Mucosa of gallbladder (tissue), 1 donor: ENCODE data around the gene SOX18. TPM values are rescaled to one million over a fixed set of nuclear protein-coding genes. Genes with fewer than 3 reads are reported as not detected.
A peak's percentile ranks its signal among the peaks of the same experiment; 100 is the strongest.

Experiments
- DNase-seq: peaks from one replicate; pipeline ENCODE4 v3.0.0-alpha.2; 2020; ENCODE audit warnings: low spot score
- total RNA-seq: library from RNA; stranded (reverse); gene quantifications from one replicate; pipeline ENCODE4 v1.2.1, GENCODE V29; 2021
- donor health status: DM: no; HTN: no; CAD: no.

The SOX18 gene
- total RNA-seq, 1 donor from 2014 or later, result 30.1 TPM

DNA sequence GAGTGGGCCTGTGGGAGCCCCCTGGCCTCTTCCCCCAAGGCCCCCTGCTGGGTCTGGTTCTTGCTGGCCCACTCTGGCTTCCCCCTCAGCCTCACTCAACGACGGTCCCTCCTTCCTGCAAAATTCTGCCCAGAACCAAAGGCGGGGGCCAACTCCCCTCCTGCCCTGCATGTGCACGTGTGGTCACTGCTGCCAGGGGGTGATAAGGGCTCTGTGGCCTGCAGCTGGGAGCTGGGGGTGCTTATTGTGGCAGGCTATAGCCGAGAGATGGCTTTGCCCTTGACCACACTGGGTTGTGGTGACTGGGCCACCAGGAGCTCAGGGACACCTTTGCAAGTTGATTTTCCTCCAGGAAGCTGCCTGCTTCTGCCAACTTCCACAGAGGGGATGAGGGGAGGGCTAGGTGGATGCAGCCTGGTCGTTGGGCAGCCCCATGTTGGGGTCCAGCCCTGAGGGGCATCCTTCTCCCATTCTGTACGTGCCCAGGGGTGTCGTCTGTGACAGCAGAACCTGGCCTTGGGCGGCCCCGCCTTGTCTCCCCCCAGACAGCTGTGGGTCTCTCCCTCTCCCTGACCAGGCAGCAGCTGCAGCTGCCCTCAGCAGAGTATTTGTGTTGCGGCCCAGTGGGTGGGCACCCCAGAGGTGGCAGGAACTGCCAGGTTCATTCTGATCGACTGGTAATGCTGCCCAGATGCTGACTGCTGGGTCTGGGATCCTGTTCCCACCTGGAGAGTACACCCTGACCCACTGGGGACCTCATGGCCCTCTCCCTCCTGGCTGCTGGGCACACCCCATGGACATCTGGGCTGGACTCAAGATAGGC lies 19.2 kb upstream of the SOX18 start:
- DNase-seq, result no peak

GRCh38 chr20:64067733-64068307 lies 18.4 kb upstream of the SOX18 start:
- DNase-seq, result no peak

GRCh38 chr20:64067005-64067632 lies 17.7 kb upstream of the SOX18 start:
- no peak for DNase-seq

- no peak for DNase-seq
Measured at GRCh38 chr20:64065974-64066343, 16.5 kb upstream of the SOX18 start.

GRCh38 chr20:64065062-64065973 lies 15.9 kb upstream of the SOX18 start:
- DNase-seq, result no peak

DNA sequence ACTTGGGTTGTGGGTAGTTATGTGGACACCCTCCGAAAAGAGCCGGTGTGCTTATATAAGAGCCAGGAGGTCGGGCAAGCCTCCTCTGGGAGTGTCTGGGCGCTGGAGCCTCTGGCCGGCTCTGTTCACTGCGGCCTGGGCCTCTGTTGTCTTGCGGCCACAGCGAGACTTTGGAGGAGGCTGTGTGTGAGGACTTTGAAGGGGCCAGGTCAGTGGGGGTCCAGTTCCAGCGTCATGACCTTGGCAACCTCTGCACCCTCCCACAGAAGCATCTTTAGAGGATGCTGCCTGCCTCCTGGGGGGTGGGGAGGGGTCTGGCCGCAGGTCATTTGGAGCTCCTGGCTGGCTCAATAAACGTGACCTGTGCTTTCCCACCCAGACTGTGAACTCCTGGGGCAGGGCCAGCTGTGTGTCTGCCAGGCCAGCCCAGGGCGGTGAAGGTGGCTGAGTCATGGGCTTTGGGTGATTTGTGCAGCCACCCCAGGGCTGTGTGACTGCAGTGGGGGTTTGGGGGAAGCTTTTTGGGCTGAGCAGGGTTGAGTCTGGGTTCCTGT lies 14.8 kb upstream of the SOX18 start:
- DNase-seq, result no peak

DNA sequence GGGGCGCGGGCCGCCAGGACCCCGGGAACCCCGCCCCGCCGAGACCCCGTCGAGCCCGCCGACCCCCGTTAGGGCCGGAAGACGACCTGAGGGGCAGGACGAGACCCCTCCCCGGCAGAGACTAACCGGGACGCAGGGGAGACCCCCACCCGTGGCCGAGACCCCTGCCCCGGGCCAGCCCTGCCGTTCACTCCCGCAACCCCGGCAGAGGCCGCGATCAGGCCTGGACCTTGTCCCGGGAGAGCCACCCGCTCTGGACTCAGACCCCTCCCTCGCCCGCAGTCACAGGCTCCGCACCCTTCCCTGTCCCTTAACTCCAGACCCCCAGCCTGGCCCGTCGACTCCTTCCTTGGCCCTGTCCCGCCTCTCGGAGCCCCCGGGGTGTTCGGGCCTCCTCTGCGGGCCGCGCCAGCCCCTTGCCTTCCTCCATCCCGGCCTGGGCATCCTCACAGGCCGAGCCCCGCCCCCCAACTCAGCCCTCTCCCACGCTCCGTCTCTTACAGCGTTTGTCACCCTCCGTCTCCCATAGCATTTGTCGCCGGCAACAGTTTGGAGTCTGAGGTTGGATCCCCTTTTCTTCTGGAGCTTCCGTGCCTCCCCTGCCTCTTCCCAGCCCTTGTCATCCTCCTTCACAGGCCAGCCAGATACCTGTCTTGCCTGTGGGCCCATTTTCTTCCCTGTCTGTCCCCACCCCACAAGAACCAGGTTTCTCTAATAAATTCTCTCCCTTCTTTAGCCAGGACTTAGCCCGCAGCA lies 14.1 kb upstream of the SOX18 start:
- DNase-seq, result no peak

DNA sequence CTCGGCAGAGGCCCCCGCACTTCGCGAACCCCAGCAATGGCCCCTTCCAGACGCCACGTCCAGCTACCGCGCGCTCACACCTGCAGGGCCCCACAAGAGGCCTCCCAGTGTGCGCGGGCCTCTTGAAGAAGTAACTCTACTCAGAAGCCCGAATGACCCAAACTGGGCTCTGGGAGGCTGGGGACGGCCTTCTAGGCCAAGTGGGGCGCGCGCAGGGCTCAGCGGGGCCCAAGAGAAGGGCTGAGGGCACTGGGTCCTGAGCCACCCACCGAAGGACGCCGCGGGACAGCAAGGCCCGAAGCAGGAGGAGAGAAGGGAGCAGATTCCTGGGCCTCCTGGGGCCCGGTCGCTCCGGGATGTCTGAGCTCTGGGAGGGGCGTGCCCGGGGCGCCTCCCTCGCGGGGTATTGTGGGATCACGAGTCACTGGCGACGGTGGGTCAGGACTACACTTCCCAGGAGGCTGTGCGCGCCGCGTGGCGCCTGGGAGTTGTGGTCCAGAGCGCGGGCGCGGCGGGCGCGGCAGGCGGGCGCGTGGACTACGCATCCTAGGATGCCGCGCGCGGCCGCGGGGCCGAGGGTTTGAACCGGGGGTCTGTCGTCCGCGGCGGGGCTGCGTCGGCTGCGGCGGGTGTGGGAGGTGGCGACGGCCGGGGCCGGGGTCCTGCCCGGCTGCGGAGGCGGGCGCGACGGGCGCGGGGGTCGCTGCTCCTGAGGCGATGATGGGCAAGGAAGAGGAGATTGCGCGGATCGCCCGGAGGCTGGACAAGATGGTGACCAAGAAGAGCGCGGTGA lies 13.4 kb upstream of the SOX18 start, which contains the start of gene TCEA2:
Gene TCEA2, plus strand, starts transcription at position 603 of the 793 bp plus-strand sequence. Its CDS starts 115 bp downstream, at position 718.
- DNase-seq, result peak; percentile 97

DNA sequence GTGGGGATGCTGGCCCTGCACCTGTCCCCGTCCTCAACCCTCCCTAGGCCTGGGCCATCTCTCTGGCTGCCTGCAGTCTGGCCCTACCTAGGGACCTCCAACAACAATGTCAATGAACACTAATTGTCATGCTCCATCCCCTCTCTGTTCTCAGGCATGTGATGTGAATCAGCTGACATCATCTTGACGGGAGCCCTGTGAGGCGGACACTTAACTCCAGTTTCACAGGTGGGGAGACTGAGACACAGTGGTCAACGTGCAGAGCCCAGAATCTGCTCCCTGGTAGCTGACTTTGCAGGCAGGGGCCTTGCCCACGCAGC lies 12.8 kb upstream of the SOX18 start:
- DNase-seq, result no peak

- DNase-seq, result no peak
Measured at GRCh38 chr20:64058536-64058935, 9.1 kb upstream of the SOX18 start.

DNA sequence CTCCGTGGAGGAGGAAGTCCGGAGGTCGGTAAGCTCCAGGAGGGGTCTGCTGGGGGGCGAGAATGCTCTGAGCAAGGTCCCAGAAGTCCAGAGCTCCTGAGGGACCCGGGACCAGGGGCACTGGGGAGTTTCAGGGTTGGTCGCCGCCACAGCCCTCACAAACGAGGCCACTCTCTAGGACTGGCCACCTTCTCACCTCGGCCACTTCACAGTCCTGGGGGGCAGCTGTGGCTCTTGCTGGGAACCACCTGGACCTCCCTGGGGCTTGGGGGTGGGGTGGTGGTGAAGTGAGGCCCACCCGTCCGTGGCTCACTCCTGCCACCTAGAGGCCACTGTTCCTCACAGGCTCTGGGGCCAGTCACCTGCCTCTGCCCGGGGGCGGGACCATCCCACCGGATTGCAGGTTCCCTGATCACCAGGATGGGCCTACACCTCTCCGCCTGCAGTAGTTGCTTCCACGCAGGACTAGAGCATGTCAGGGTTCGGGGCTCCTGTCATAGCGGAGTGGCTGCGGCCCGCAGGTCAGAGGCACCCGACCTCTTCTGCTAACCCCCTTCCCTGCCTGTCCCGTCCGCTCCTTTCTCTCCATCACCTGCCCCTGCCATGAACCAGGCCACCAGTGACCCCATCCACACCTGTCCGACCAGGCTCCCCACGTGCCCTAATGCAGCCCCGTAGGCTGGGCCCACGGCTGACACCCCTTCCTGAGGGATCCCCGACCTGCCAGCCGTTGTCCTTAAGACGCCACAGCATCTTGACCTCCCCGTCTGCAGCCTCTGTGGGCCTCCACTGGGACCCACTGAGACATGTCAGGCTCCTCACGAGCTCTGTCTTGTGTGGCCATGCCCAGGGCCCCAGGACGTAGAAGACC lies 8.4 kb upstream of the SOX18 start:
- DNase-seq, result peak; percentile 67

- DNase-seq, result no peak
Measured at GRCh38 chr20:64056889-64057627, 7.6 kb upstream of the SOX18 start.

- no peak for DNase-seq
Measured at GRCh38 chr20:64056639-64056888, 7.1 kb upstream of the SOX18 start.

GRCh38 chr20:64055893-64056638 lies 6.6 kb upstream of the SOX18 start:
- DNase-seq, result no peak

DNA sequence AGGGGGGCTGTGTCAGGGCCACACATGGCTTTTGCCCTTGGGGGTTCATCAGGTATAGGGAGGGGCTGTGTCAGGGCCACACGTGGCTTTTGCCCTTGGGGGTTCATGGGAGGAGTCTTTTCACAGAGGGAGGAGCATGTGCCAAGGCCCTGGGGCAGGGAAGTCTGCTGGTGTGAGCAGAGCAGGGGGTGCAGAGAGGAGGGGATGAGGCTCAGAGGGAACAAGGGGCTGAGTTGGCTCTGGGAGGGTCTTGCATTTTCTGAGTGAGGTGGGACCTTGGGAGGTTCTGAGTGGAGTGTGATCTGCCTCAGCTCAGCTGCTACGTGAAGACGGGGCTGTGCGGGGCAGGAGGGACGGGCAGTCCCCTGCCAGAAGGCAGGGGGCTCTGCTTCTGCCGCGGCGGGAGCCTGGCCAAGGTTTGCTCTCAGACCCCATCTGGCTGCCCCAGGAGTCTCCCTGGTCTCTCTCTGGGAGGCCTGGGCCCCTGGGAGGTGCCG lies 6.0 kb upstream of the SOX18 start:
- DNase-seq, result no peak

GRCh38 chr20:64053841-64054661 lies 4.6 kb upstream of the SOX18 start:
- no peak for DNase-seq
